ENCODE measurements around the gene CDH4.

Gene CDH4

DNA sequence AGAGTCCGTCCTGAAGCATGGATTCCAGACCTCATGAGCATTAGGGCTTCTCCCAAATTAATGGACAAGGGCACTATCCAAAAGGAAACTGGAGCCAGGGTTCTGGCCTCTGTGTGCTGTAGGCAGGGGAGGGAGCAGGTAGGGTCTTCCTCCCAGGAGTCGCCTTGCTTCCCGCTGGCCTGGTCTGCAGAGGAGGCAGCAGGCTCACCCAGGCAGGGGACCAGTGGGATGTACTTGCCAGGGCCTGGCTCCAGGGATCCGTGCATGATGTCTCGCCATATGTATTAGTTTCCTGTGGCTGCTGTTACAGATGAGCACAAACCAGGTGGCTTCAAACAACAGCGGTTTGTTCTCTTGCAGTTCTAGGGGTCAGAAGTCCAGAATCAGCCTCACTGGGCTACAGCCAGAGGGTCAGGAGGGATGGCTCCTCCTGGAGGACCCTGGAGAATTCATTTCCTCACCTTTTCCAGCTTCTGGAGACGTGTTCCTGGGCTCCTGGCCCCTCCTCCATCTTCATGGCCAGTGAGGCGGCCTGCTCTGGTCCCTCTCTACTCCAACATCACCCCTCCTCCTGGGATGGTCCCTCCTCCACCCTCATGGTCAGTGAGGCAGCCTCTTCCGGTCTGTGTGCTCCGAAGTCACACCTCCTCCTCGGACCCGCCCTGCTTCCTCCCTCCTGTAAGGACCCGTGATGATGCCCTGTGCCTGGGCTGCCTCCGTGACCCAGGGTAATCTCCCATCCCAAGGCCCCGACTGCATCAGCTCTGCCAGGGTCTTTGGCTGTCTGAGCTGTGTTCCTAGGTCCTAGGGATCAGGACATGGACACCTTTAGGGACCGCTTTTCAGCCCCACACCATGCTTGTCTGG, 329.1 kb downstream of the CDH4 start:
- no peak overlapping the region for H3K27ac ChIP-seq
- no peak for TF ChIP-seq CTCF (IDR thresholded peaks at IDR 0.05)
- TF ChIP-seq ZFX (IDR thresholded peaks at IDR 0.05; ENCODE audit: borderline replicate concordance), result no peak

DNA sequence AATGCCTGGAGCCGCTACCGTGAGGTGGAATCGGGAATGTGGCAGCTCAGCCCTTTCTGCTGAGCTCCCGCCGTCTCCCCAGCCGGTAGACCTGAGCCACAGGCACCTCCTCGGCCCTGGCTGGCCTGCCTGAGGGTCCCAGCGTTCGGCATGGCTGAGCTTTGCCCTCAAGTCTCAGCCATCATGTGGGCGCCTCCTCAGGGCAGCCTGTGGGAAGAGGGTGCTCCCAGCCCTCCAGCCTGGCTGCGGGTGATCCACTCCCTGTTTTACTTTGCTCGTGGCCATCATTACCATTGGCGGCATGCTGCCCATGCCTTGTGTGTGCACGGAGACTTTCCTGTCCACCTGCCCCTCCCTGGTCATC, 329.7 kb downstream of the CDH4 start:
- no peak overlapping the region for H3K27ac ChIP-seq
- no peak for TF ChIP-seq ZFX (IDR thresholded peaks at IDR 0.05; ENCODE audit: borderline replicate concordance)
- TF ChIP-seq CTCF (IDR thresholded peaks at IDR 0.05), result no peak

GRCh38 chr20:61582196-61582923, 330.3 kb downstream of the CDH4 start:
- TF ChIP-seq ZFX (IDR thresholded peaks at IDR 0.05; ENCODE audit: borderline replicate concordance), result no peak
- no peak for TF ChIP-seq CTCF (IDR thresholded peaks at IDR 0.05)
- no peak overlapping the region for H3K27ac ChIP-seq

GRCh38 chr20:61583356-61583755, 331.3 kb downstream of the CDH4 start:
- H3K27ac ChIP-seq, result no peak overlapping the region
- TF ChIP-seq CTCF (IDR thresholded peaks at IDR 0.05) (no peak), ZFX (IDR thresholded peaks at IDR 0.05; ENCODE audit: borderline replicate concordance) (no peak)

GRCh38 chr20:61584851-61585250, 332.8 kb downstream of the CDH4 start:
- TF ChIP-seq ZFX (IDR thresholded peaks at IDR 0.05; ENCODE audit: borderline replicate concordance) (no peak), CTCF (IDR thresholded peaks at IDR 0.05) (no peak)
- no peak overlapping the region for H3K27ac ChIP-seq

GRCh38 chr20:61585764-61586163, 333.7 kb downstream of the CDH4 start:
- H3K27ac ChIP-seq, result no peak overlapping the region
- TF ChIP-seq CTCF (IDR thresholded peaks at IDR 0.05), result no peak
- TF ChIP-seq ZFX (IDR thresholded peaks at IDR 0.05; ENCODE audit: borderline replicate concordance), result no peak

DNA sequence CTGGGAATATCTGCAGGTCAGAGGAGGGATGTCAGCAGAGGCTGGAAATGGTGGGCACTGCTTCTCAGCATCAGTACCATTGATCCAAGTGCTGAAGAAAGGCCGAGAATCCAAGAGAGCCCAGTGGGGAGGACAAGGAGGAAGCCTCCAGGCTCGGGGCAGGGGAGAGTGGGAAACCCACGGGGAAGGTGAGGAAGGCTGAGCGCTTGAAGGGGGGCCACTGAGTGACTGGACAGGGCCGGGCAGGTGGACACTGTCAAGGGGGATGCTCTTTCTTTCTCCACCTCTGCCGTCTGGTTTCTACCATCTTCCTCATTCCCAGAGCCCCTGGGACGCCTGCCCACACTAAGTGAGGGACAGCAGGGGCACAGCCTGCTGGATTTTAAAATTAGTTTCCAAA, 335.0 kb downstream of the CDH4 start:
- TF ChIP-seq CTCF (IDR thresholded peaks at IDR 0.05) (no peak), ZFX (IDR thresholded peaks at IDR 0.05; ENCODE audit: borderline replicate concordance) (no peak)
- no peak overlapping the region for H3K27ac ChIP-seq
